NCI-H460 (cell line): ENCODE data around the gene RPS21. TPM values are rescaled to one million over a fixed set of nuclear protein-coding genes. Genes with fewer than 3 reads are reported as not detected.

Experiments used
- DNase-seq: peaks from one replicate; pipeline ENCODE4 v3.0.0-alpha.2; 2016; ENCODE audit warnings: low read depth; ENCODE audit errors: extremely low read depth
- polyA plus RNA-seq: library from polyadenylated mRNA; depleted of rRNA; stranded (reverse); fragments of >200 nt; gene quantifications from 2 replicates; pipeline ENCODE4 v1.2.3, GENCODE V29; 2014; cell fraction: nucleus; rRNA removed
- total RNA-seq: library from RNA; depleted of rRNA; stranded (reverse); fragments of >200 nt; shearing (Covaris generic); gene quantifications from 2 replicates; pipeline ENCODE4 v1.2.3, GENCODE V29; 2014; rRNA removed

RPS21 gene
- 1,658 and 1,943 TPM in 2 replicates for total RNA-seq
- 3,089 and 4,487 TPM in 2 replicates for polyA plus RNA-seq

GRCh38 chr20:62386383-62387218 lies at the start of gene RPS21:
Gene RPS21 (plus strand): TSS chr20:62387103. CDS start chr20:62387339, 236 bp downstream.
- DNase-seq, result peak; percentile 87

DNA sequence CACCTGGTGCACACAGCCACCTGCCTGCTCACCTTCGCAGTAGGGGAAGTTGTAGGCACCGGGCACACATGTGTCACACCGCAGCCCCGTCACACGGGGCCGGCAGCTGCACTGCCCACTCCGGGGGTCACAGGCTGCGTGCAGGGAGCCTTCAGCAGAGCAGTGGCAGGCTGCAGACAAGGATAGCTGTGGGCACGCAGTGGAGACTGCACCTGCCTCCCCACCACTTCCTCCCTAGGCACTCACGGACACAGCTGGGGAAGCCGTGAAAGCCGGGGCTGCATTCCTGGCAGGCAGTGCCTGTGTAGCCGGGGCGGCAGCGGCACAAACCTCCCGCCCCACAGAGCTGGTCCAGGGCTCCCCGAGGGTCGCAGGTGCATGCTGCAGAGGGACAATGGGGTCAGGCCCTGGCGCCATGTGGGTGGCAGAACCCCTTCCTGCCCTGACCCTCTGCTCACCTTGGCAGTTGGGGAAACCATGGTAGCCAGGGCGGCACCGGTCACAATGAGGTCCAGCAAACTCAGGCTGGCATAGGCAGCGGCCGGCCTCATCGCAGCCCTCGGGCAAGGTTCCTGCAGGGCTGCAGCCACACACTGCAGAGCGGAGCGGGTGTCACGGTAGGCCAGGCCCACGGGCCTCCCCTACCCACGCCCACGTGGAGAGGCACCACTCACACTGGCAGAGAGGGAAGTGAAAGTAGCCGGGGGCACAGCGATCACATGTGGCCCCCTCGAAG lies 49.2 kb upstream of the RPS21 start:
- DNase-seq, result no peak

- DNase-seq, result no peak
These were observed 48.6 kb upstream of the RPS21 start for GRCh38 chr20:62338294-62338620.

DNA sequence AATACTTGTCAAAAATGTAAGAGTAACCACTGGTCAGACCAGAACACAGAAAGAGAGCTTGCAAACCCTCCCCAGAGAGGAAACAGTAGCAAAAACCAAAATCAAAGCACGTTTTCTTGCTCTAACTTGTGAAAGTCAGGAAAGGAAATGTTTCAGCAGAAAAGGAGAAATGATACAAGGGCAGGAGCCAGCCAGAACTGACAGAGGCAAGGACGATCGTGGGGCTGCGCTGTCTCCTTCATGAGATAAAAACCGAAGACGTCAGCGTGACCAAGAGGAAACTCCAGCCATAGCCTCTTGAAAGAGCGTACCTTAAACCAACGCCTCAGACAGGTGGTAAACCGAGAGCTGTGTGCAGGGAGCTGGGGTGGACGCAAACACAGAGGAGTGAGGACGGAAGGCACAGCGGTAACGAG lies 47.2 kb upstream of the RPS21 start:
- no peak for DNase-seq

- no peak for DNase-seq
These were observed 44.0 kb upstream of the RPS21 start for GRCh38 chr20:62342910-62343309.

GRCh38 chr20:62344092-62344491 lies 42.8 kb upstream of the RPS21 start:
- no peak for DNase-seq

GRCh38 chr20:62344782-62345181 lies 42.1 kb upstream of the RPS21 start:
- DNase-seq, result no peak

DNA sequence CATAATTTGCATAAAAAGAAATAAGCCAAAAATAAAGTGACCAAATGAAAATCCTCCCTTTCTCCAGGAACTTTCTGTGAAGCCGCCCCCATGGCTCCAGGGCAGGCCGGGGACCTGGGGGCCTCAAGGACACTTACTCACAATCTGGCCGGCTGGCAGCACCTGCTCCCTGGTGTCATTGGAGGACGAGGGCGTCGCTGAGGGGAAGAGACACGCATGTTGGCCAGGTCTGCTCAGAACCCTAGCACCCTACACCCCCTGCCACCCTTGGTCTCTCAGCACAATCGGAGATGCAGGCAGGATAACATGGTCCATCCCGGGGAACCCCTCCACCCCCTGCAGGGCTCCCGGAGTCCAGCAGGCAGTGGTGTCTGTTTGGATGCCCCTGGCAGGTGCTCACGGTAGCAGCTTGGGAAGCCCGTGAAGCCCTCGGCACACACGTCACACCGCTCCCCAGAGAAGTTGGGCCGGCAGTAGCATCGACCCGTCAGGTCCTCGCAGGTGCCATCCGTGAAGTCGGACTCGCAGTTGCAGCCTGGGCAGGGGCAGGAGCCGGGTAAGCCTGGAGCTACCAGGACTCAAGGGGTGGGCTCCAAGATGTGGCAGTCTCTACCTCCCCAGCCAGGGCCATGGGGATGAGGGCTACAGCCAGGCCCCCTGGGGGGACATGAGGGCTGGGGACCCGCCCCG lies 41.1 kb upstream of the RPS21 start:
- DNase-seq, result no peak

DNA sequence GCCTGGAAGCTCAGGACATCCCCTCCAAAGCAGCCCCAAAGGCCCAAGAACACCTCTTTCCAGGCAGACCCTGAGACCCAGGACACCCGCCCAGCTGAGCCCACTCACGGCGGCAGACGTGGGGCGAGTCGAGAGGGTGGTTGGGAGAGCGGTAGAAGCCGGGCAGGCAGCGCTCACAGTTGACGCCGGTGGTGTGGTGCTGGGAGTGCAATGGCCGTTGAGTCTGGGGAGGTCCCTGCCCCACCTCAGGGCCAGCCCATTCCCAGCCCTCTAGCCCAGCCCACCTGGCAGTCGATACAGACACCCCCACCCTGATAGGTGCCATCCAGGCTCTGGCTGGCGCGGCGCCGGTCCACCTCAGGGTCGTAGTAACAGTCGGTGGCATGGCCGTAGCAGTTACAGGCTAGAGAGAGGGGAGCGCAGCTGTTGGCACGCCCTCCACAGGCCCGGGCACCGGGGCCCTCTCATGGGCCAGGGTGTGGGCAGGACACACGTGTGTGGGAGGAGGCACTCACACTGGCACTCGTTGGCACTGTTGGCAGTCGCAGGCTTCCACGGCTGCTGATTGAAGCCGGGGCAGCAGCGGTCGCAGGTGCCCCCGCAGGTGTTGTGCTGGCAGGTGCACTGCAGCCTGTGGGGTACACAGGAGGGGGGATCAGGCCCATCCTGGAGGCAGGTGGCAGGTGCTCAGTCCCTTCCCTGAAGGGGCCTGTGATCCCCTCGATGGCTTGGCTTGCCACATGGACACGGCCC lies 40.3 kb upstream of the RPS21 start:
- DNase-seq, result no peak

DNA sequence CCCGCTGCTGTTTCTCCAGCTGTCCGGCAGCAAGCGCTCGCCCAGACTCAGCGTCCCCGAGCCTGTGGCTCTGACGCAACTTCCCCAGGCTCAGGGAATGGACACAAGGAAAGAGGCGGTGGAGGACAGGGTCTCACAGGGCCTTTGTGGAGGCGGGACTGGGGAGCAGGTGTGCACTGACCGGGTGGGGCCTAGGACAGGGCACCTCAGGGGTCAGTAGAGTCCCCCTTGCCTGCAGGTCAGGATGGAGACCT lies 39.8 kb upstream of the RPS21 start:
- no peak for DNase-seq

DNA sequence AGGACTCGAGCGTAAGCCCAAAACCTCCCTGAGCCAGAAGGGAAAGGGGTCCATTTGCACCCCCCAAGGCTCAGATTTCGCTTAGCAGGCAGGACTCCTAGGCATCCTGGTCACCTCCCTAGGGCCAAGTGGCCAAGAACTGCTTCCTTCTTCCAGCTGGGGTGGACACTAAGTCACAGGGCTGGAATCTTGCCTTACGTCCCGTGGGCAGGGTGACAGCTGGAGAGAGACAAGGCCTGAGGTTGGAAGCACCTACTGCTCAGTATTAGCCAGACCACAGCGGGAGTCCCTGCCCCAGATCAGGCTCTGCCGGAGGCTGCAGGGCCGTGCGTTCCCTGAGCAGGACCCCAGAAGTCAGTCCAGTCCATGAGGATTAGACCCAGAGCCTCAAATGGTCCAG lies 39.5 kb upstream of the RPS21 start:
- no peak for DNase-seq

DNA sequence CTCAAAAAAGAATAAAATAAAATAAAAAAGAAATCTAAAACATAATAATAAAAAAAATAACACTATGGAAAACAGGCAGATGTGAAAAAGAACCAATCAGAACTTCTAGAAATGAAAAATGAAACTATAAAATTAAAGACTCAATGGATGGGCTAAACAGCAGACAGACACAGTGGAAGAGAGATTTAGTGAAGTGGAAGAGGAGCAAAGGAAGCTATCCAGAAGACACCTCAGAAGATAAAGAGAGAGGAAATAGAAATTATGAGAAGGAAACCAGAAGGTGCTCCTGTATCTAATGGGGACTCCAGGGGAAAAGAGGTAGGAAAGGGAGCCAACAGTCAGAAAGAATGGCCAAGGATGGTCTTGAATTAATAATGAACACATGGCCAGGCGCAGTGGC lies 38.3 kb upstream of the RPS21 start:
- DNase-seq, result no peak

- DNase-seq, result no peak
These were observed 37.3 kb upstream of the RPS21 start for GRCh38 chr20:62349556-62350097.

- DNase-seq, result no peak
These were observed 36.7 kb upstream of the RPS21 start for GRCh38 chr20:62350098-62350628.

GRCh38 chr20:62350629-62351422 lies 36.1 kb upstream of the RPS21 start:
- no peak for DNase-seq

DNA sequence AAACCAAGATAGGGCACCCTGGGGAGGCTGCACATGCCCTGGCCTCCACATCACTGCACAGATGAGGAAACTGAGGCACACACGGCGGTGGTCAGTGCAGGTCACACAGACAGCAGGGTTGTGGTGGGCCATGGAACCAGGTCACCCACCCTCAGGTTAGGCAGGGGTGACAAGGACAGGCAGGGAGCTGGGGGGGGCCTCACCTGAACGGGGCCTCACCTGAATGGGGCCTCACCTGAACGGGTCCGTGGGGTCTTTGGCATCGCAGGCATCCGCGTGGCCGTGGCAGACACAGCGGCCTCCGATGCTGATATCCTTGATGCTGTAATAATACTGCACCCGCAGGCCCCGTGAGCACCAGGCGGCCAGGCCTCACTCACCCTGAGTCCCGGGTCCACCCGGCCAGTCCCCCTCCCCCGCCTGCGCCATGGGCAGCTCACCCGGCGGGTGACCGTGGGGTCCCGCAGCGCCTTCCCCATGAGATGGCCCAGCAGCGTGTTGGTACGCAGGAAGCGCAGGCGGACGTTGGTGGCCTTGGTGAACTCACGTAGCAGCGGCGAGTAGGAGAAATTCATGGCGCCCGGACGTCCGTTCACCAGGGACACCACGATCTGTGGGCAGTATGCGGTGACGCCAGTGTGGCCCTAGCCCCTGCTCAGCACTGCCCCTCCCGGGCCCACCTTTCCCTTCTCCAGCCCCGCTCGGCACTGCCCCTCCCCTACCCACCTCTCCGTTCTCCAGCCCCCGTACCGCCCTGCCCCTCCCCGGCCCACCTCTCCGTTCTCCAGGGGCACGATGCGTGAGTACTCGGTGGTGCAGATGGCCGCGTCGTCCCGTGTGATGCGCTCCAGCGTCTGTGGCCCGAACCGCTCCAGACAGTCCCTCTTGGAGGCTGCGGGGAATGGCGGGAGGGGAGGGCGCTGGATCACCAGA lies 35.2 kb upstream of the RPS21 start:
- DNase-seq, result no peak

GRCh38 chr20:62352402-62353288 lies 34.3 kb upstream of the RPS21 start:
- DNase-seq, result peak; percentile 63
